Measurements from ENCODE around the gene KRT78.

Gene KRT78

GRCh38 chr12:52806821-52807543, 41.8 kb downstream of the KRT78 start:
- H3K4me1 ChIP-seq (ENCODE audit: insufficient read depth, low read length), result peaks cover 4% of the 10 kb centered on the region
- no peak overlapping the region for H3K27ac ChIP-seq (ENCODE audit: low read depth, low read length)
- WGBS, result 86% methylated on average over 11 of the region's 11 CpGs
- no peaks in the 10 kb centered on the region for H3K9me3 ChIP-seq (ENCODE audit: insufficient read depth, low read depth, low read length)
- no peaks in the 10 kb centered on the region for H3K27me3 ChIP-seq (ENCODE audit: insufficient read depth, low read length)
- H3K4me3 ChIP-seq (ENCODE audit: low read length), result no peak overlapping the region
- H3K9ac ChIP-seq (ENCODE audit: low read depth, low read length), result no peak overlapping the region
- no peaks in the 10 kb centered on the region for H3K36me3 ChIP-seq (ENCODE audit: insufficient read depth, low read length)

- Histone ChIP-seq H3K4me1 (ENCODE audit: insufficient read depth, low read length) (peaks cover 4% of the 10 kb centered on the region), H3K27me3 (ENCODE audit: insufficient read depth, low read length) (no peaks in the 10 kb centered on the region), H3K36me3 (ENCODE audit: insufficient read depth, low read length) (no peaks in the 10 kb centered on the region), H3K9me3 (ENCODE audit: insufficient read depth, low read depth, low read length) (no peaks in the 10 kb centered on the region), H3K27ac (ENCODE audit: low read depth, low read length) (no peak overlapping the region), H3K4me3 (ENCODE audit: low read length) (no peak overlapping the region), H3K9ac (ENCODE audit: low read depth, low read length) (no peak overlapping the region)
- WGBS, result 97% methylated on average over 3 of the region's 3 CpGs
Measured at GRCh38 chr12:52806169-52806811, 42.5 kb downstream of the KRT78 start.

GRCh38 chr12:52805739-52806138, 43.1 kb downstream of the KRT78 start:
- Histone ChIP-seq H3K4me3 (ENCODE audit: low read length) (no peak overlapping the region), H3K9me3 (ENCODE audit: insufficient read depth, low read depth, low read length) (no peaks in the 10 kb centered on the region), H3K27ac (ENCODE audit: low read depth, low read length) (no peak overlapping the region), H3K4me1 (ENCODE audit: insufficient read depth, low read length) (peaks cover 6% of the 10 kb centered on the region), H3K36me3 (ENCODE audit: insufficient read depth, low read length) (no peaks in the 10 kb centered on the region), H3K9ac (ENCODE audit: low read depth, low read length) (no peak overlapping the region), H3K27me3 (ENCODE audit: insufficient read depth, low read length) (no peaks in the 10 kb centered on the region)
- WGBS, result 92% methylated on average over 3 of the region's 3 CpGs

GRCh38 chr12:52805000-52805399, 43.8 kb downstream of the KRT78 start:
- 38% methylated on average over 1 of the region's 1 CpG for WGBS
- no peaks in the 10 kb centered on the region for H3K27me3 ChIP-seq (ENCODE audit: insufficient read depth, low read length)

GRCh38 chr12:52802442-52802841, 46.4 kb downstream of the KRT78 start:
- H3K4me1 ChIP-seq (ENCODE audit: insufficient read depth, low read length), result peaks cover 18% of the 10 kb centered on the region
- WGBS, result 82% methylated on average over 6 of the region's 6 CpGs
- no peak overlapping the region for H3K27ac ChIP-seq (ENCODE audit: low read depth, low read length)
- H3K4me3 ChIP-seq (ENCODE audit: low read length), result no peak overlapping the region
- no peaks in the 10 kb centered on the region for H3K9me3 ChIP-seq (ENCODE audit: insufficient read depth, low read depth, low read length)
- H3K9ac ChIP-seq (ENCODE audit: low read depth, low read length), result no peak overlapping the region
- no peaks in the 10 kb centered on the region for H3K27me3 ChIP-seq (ENCODE audit: insufficient read depth, low read length)
- no peaks in the 10 kb centered on the region for H3K36me3 ChIP-seq (ENCODE audit: insufficient read depth, low read length)

More at GRCh38 chr12:52805000-52805399, 43.8 kb downstream of the KRT78 start:
- H3K4me1 ChIP-seq (ENCODE audit: insufficient read depth, low read length), result peaks cover 13% of the 10 kb centered on the region
- no peak overlapping the region for H3K4me3 ChIP-seq (ENCODE audit: low read length)
- H3K27ac ChIP-seq (ENCODE audit: low read depth, low read length), result no peak overlapping the region
- H3K9ac ChIP-seq (ENCODE audit: low read depth, low read length), result no peak overlapping the region
- H3K36me3 ChIP-seq (ENCODE audit: insufficient read depth, low read length), result no peaks in the 10 kb centered on the region
- H3K9me3 ChIP-seq (ENCODE audit: insufficient read depth, low read depth, low read length), result no peaks in the 10 kb centered on the region

GRCh38 chr12:52801773-52802172, 47.0 kb downstream of the KRT78 start:
- Histone ChIP-seq H3K4me3 (ENCODE audit: low read length) (no peak overlapping the region), H3K9me3 (ENCODE audit: insufficient read depth, low read depth, low read length) (no peaks in the 10 kb centered on the region), H3K4me1 (ENCODE audit: insufficient read depth, low read length) (peaks cover 18% of the 10 kb centered on the region), H3K9ac (ENCODE audit: low read depth, low read length) (no peak overlapping the region), H3K27me3 (ENCODE audit: insufficient read depth, low read length) (no peaks in the 10 kb centered on the region), H3K27ac (ENCODE audit: low read depth, low read length) (no peak overlapping the region), H3K36me3 (ENCODE audit: insufficient read depth, low read length) (no peaks in the 10 kb centered on the region)
- 82% methylated on average over 3 of the region's 3 CpGs for WGBS

- H3K9me3 ChIP-seq (ENCODE audit: insufficient read depth, low read depth, low read length), result no peaks in the 10 kb centered on the region
- no peaks in the 10 kb centered on the region for H3K36me3 ChIP-seq (ENCODE audit: insufficient read depth, low read length)
- peaks cover 17% of the 10 kb centered on the region for H3K4me1 ChIP-seq (ENCODE audit: insufficient read depth, low read length)
- WGBS, result 93% methylated on average over 1 of the region's 1 CpG
- no peak overlapping the region for H3K4me3 ChIP-seq (ENCODE audit: low read length)
- no peak overlapping the region for H3K9ac ChIP-seq (ENCODE audit: low read depth, low read length)
- H3K27ac ChIP-seq (ENCODE audit: low read depth, low read length), result no peak overlapping the region
- H3K27me3 ChIP-seq (ENCODE audit: insufficient read depth, low read length), result no peaks in the 10 kb centered on the region
Measured at GRCh38 chr12:52800259-52800917, 48.4 kb downstream of the KRT78 start.

- Histone ChIP-seq H3K27ac (ENCODE audit: low read depth, low read length) (no peak overlapping the region), H3K9ac (ENCODE audit: low read depth, low read length) (no peak overlapping the region), H3K27me3 (ENCODE audit: insufficient read depth, low read length) (no peaks in the 10 kb centered on the region), H3K36me3 (ENCODE audit: insufficient read depth, low read length) (no peaks in the 10 kb centered on the region), H3K9me3 (ENCODE audit: insufficient read depth, low read depth, low read length) (no peaks in the 10 kb centered on the region), H3K4me3 (ENCODE audit: low read length) (no peak overlapping the region), H3K4me1 (ENCODE audit: insufficient read depth, low read length) (peaks cover 14% of the 10 kb centered on the region; the same call in 1 of the 2 replicates)
- WGBS, result 74% methylated on average over 5 of the region's 5 CpGs
Measured at GRCh38 chr12:52799505-52800211, 49.1 kb downstream of the KRT78 start.

GRCh38 chr12:52798671-52799504, 49.9 kb downstream of the KRT78 start:
- Histone ChIP-seq H3K9ac (ENCODE audit: low read depth, low read length) (no peak overlapping the region), H3K36me3 (ENCODE audit: insufficient read depth, low read length) (no peaks in the 10 kb centered on the region), H3K27ac (ENCODE audit: low read depth, low read length) (no peak overlapping the region), H3K4me3 (ENCODE audit: low read length) (no peak overlapping the region), H3K27me3 (ENCODE audit: insufficient read depth, low read length) (no peaks in the 10 kb centered on the region), H3K9me3 (ENCODE audit: insufficient read depth, low read depth, low read length) (no peaks in the 10 kb centered on the region), H3K4me1 (ENCODE audit: insufficient read depth, low read length) (peaks cover 14% of the 10 kb centered on the region; the same call in 1 of the 2 replicates)
- WGBS, result 73% methylated on average over 7 of the region's 7 CpGs

GRCh38 chr12:52798003-52798670, 50.7 kb downstream of the KRT78 start:
- Histone ChIP-seq H3K36me3 (ENCODE audit: insufficient read depth, low read length) (no peaks in the 10 kb centered on the region), H3K27ac (ENCODE audit: low read depth, low read length) (no peak overlapping the region), H3K27me3 (ENCODE audit: insufficient read depth, low read length) (no peaks in the 10 kb centered on the region), H3K9ac (ENCODE audit: low read depth, low read length) (no peak overlapping the region), H3K9me3 (ENCODE audit: insufficient read depth, low read depth, low read length) (no peaks in the 10 kb centered on the region), H3K4me3 (ENCODE audit: low read length) (no peak overlapping the region), H3K4me1 (ENCODE audit: insufficient read depth, low read length) (peaks cover 14% of the 10 kb centered on the region; the same call in 1 of the 2 replicates)
- 94% methylated on average over 4 of the region's 4 CpGs for WGBS

Measured in HUES64 (cell line).